ENCODE measurements around the gene JMJD6.

GRCh38 chr17:76702076-76702475 is 24.3 kb downstream of the JMJD6 start:
- no peak for TF ChIP-seq CTCF (IDR thresholded peaks at IDR 0.05)
- TF ChIP-seq EP300 (IDR thresholded peaks at IDR 0.05): no peak
- TF ChIP-seq POLR2AphosphoS5 (IDR thresholded peaks at IDR 0.05): no peak
- no peak for TF ChIP-seq POLR2A (IDR thresholded peaks at IDR 0.05)

Measured in gastroesophageal sphincter (tissue), 3 donors.